ENCODE data around the gene ADAMTS5.

DNA sequence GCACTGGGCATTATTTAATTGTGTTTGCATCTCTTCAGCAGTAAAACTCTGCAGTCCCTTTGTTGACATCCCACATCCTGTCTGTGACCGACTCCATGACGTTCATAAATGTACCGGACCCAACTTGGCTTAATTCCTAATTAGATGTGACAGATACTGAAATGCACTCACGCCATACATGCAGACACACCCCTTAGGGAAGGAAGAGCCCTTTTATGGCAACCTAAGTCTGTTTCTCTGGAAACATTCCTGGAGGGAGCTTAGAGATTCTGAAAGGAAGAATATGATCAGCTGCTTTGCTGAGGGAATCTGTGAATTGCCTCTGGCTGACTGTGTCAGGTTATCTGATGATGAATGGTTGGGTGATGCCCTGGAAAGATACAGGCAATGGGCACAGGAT lies 33.4 kb downstream of the ADAMTS5 start:
- TF ChIP-seq, protein P1, sequence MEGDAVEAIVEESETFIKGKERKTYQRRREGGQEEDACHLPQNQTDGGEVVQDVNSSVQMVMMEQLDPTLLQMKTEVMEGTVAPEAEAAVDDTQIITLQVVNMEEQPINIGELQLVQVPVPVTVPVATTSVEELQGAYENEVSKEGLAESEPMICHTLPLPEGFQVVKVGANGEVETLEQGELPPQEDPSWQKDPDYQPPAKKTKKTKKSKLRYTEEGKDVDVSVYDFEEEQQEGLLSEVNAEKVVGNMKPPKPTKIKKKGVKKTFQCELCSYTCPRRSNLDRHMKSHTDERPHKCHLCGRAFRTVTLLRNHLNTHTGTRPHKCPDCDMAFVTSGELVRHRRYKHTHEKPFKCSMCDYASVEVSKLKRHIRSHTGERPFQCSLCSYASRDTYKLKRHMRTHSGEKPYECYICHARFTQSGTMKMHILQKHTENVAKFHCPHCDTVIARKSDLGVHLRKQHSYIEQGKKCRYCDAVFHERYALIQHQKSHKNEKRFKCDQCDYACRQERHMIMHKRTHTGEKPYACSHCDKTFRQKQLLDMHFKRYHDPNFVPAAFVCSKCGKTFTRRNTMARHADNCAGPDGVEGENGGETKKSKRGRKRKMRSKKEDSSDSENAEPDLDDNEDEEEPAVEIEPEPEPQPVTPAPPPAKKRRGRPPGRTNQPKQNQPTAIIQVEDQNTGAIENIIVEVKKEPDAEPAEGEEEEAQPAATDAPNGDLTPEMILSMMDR (IDR thresholded peaks at IDR 0.05; ENCODE audit: extremely low read depth in 1 of 2, insufficient read depth in 1 of 2, low read depth in 1 of 2, low read length in 2 of 2), result no peak
- no peak for TF ChIP-seq POLR2AphosphoS5 (IDR thresholded peaks at IDR 0.05; ENCODE audit: insufficient read depth, low read depth, low read length)
- TF ChIP-seq POLR2A (IDR thresholded peaks at IDR 0.05; ENCODE audit: low read depth, low read length), result no peak
- TF ChIP-seq EZH2 (IDR thresholded peaks at IDR 0.05; ENCODE audit: borderline replicate concordance, low read depth, low read length, severe bottlenecking), result no peak
- TF ChIP-seq, protein P2, sequence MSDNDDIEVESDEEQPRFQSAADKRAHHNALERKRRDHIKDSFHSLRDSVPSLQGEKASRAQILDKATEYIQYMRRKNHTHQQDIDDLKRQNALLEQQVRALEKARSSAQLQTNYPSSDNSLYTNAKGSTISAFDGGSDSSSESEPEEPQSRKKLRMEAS (IDR thresholded peaks at IDR 0.05; ENCODE audit: insufficient read depth, insufficient read length), result no peak
- TF ChIP-seq MYC (IDR thresholded peaks at IDR 0.05; ENCODE audit: low read depth, low read length), result no peak
- TF ChIP-seq FOS (IDR thresholded peaks at IDR 0.05; ENCODE audit: borderline replicate concordance, insufficient read depth, low read length), result no peak
- no peak for TF ChIP-seq JUN (IDR thresholded peaks at IDR 0.05; ENCODE audit: borderline replicate concordance, insufficient read depth, insufficient read length, low read depth)
- TF ChIP-seq GATA2 (IDR thresholded peaks at IDR 0.05; ENCODE audit: insufficient read depth, insufficient read length, low read depth, low read length), result no peak
